Neural progenitor cell (in vitro differentiated cells): ENCODE data around the gene SEMA3G.

Experiments
- CTCF ChIP-seq: fragments of 200-600 bp; sonication (generic); IDR thresholded peaks from 2 replicates; pipeline ENCODE4 v1.5.1; 2017; ENCODE audit warnings: antibody characterized with exemption, mild to moderate bottlenecking
- EZH2 ChIP-seq: fragments of 200-600 bp; sonication (generic); IDR thresholded peaks from 2 replicates; pipeline ENCODE4 v1.6.1; 2017; ENCODE audit warnings: antibody characterized with exemption, mild to moderate bottlenecking, moderate library complexity

GRCh38 chr3:52431459-52432223 lies 13.3 kb downstream of the SEMA3G start:
- no peak for TF ChIP-seq CTCF
- TF ChIP-seq EZH2 = no peak
